Fibroblast of lung (primary cell): ENCODE results near the gene FAM118A.

ENCODE experiments used
- CTCF ChIP-seq, 2 donors: IDR thresholded peaks in 1 of 2; conservative IDR thresholded peaks in 1 of 2; 1 replicate in 1 of 2; 2 replicates in 1 of 2; pipeline ENCODE4 v1.5.1; 2011 to 2012; ENCODE audit warnings: low read length in 2 of 2, control low read depth in 1 of 2, inconsistent platforms in 1 of 2, low read depth in 1 of 2, mild to moderate bottlenecking in 1 of 2
- EZH2 ChIP-seq: IDR thresholded peaks from 2 replicates; pipeline ENCODE4 v1.5.1; 2012; ENCODE audit warnings: low read length, control low read depth, mild to moderate bottlenecking; ENCODE audit errors: missing control alignments

GRCh38 chr22:45263463-45264269, 46.1 kb upstream of the FAM118A start:
- TF ChIP-seq CTCF (conservative IDR thresholded peaks at IDR 0.05 in 1 of 2, IDR thresholded peaks at IDR 0.05 in 1 of 2; ENCODE audit: low read depth in 1 of 2, low read length in 2 of 2) (peak; percentile 73 to 80), EZH2 (no peak)
